HepG2 (cell line): Measurements from ENCODE around the gene CACNG4. TPM values are rescaled to one million over a fixed set of nuclear protein-coding genes. Genes with fewer than 3 reads are reported as not detected.

Experiments
- ARNTL ChIP-seq: sonication (generic); formaldehyde crosslinking; IDR thresholded peaks from 2 replicates; pipeline ENCODE4 v1.4.0; 2020; ENCODE audit warnings: mild to moderate bottlenecking, missing genetic modification reagents
- BHLHE40 ChIP-seq: IDR thresholded peaks from 2 replicates; pipeline ENCODE4 v1.6.1; 2011; ENCODE audit warnings: low read length, improper control_type of control experiment
- CBX5 ChIP-seq: sonication (generic); formaldehyde crosslinking; IDR thresholded peaks from 2 replicates; pipeline ENCODE4 v1.4.0; 2020; ENCODE audit warnings: missing genetic modification reagents, borderline replicate concordance
- IKZF4 ChIP-seq: sonication (generic); formaldehyde crosslinking; IDR thresholded peaks from 2 replicates; pipeline ENCODE4 v1.5.1; 2020; ENCODE audit warnings: borderline replicate concordance, mild to moderate bottlenecking, low read depth, missing genetic modification reagents; ENCODE audit errors: not compliant biosample characterization
- NFKBIZ ChIP-seq: IDR thresholded peaks from 2 replicates; pipeline ENCODE4 v1.6.1; 2018; ENCODE audit warnings: missing genetic modification reagents, missing compliant biosample characterization
- NR1H2 ChIP-seq: sonication (generic); formaldehyde crosslinking; IDR thresholded peaks from 2 replicates; pipeline ENCODE4 v1.8.1; 2022; ENCODE audit warnings: low read depth, missing genetic modification reagents, borderline replicate concordance
- RBM39 ChIP-seq: fragments of 200-400 bp; formaldehyde crosslinking; IDR thresholded peaks from one replicate; pipeline ENCODE4 v1.6.1; 2018; ENCODE audit warnings: antibody characterized with exemption, mild to moderate bottlenecking, low read depth, low read length; ENCODE audit not compliant: poor library complexity, severe bottlenecking
- SSRP1 ChIP-seq: IDR thresholded peaks from 2 replicates; pipeline ENCODE4 v1.6.1; 2016; ENCODE audit warnings: control low read depth
- TBL1XR1 ChIP-seq: fragments of 150-350 bp; IDR thresholded peaks from 2 replicates; pipeline ENCODE4 v1.6.1; 2014; ENCODE audit warnings: borderline replicate concordance, low read length; ENCODE audit not compliant: partially characterized antibody
- ZNF234 ChIP-seq: sonication (generic); formaldehyde crosslinking; conservative IDR thresholded peaks from 2 replicates; pipeline ENCODE4 v1.5.1; 2020; ENCODE audit warnings: mild to moderate bottlenecking, missing genetic modification reagents
- ZNF253 ChIP-seq: sonication (generic); formaldehyde crosslinking; IDR thresholded peaks from 2 replicates; pipeline ENCODE4 v1.8.0; 2022; ENCODE audit warnings: mild to moderate bottlenecking, missing genetic modification reagents, borderline replicate concordance
- ZNF441 ChIP-seq: sonication (generic); formaldehyde crosslinking; IDR thresholded peaks from 2 replicates; pipeline ENCODE4 v1.7.0; 2021; ENCODE audit warnings: missing genetic modification reagents, borderline replicate concordance
- ZNF678 ChIP-seq: sonication (generic); formaldehyde crosslinking; IDR thresholded peaks from 2 replicates; pipeline ENCODE4 v1.4.0; 2020; ENCODE audit warnings: mild to moderate bottlenecking, missing genetic modification reagents
- ZNF773 ChIP-seq: sonication (generic); formaldehyde crosslinking; IDR thresholded peaks from 2 replicates; pipeline ENCODE4 v1.4.0; 2020; ENCODE audit warnings: missing genetic modification reagents, borderline replicate concordance
- polyA plus RNA-seq, 8 experiments: library from polyadenylated mRNA; depleted of rRNA in 3 of 8; stranded (reverse) in 7 of 8; unstranded in 1 of 8; fragments of >200 nt; fragmentation: Illumina TruSeq in 4 of 8; extraction: Trizol in 4 of 8; gene quantifications; 2 replicates each; pipeline versions ENCODE4 v1.2.1 to v1.2.3, GENCODE V29; 2011 to 2016; ENCODE audit warnings: low read depth in 4 of 8, missing spikeins in 1 of 8, mixed read lengths in 1 of 8; ENCODE audit not compliant: insufficient read depth in 1 of 8
- total RNA-seq, 5 experiments: library from RNA; depleted of rRNA; stranded (reverse); fragments of >200 nt; fragmentation: Illumina TruSeq; extraction: Trizol; gene quantifications; 2 replicates each; pipeline ENCODE4 v1.2.3, GENCODE V29; 2016; ENCODE audit warnings: low read depth in 1 of 5
- TF ChIP-seq, protein P1 (sequence below): sonication (generic); formaldehyde crosslinking; IDR thresholded peaks from 2 replicates; pipeline ENCODE4 v1.5.0; 2020; ENCODE audit warnings: mild to moderate bottlenecking, missing genetic modification reagents, borderline replicate concordance
- TF ChIP-seq, protein P2 (sequence below): sonication (generic); formaldehyde crosslinking; IDR thresholded peaks from 2 replicates; pipeline ENCODE4 v1.4.0; 2020; ENCODE audit warnings: missing genetic modification reagents
- TF ChIP-seq, protein P3 (sequence below), 2 experiments: fragments of 450-650 bp in 1 of 2; sonication (generic) in 1 of 2; formaldehyde crosslinking; IDR thresholded peaks; 2 replicates each; pipeline versions ENCODE4 v1.5.0 to v1.8.0; 2020 to 2022; ENCODE audit warnings: mild to moderate bottlenecking in 1 of 2, missing genetic modification reagents in 1 of 2
- TF ChIP-seq, protein P4 (sequence below): sonication (generic); formaldehyde crosslinking; IDR thresholded peaks from 2 replicates; pipeline ENCODE4 v1.8.0; 2022; ENCODE audit warnings: mild to moderate bottlenecking, missing genetic modification reagents; ENCODE audit not compliant: insufficient replicate concordance

The CACNG4 gene
- total and polyA plus RNA-seq, 2 of the 13 experiments (the other 11 are each of a cell fraction or from before 2014, with no cell fraction given): 0.09 TPM

DNA sequence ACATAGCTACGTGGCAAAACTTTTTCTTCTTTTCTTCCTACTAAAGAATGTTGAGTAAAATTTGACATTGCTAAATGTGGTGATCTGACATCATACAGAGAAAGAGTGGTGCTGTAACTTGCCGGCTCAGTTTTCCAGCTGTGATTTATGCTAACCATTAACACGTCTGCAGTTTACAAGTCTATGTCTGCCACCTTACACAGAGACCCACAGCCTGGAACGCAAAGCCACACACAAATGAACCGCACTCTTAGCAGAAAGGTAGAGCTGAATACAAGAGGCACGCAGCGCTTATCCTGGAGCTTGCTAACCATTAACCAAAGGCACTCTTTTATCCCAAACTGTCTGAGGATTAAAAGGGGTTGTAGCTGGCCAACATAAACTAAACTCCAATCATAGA is 111.8 kb downstream of the CACNG4 start (continued):
- TF ChIP-seq, protein P1, sequence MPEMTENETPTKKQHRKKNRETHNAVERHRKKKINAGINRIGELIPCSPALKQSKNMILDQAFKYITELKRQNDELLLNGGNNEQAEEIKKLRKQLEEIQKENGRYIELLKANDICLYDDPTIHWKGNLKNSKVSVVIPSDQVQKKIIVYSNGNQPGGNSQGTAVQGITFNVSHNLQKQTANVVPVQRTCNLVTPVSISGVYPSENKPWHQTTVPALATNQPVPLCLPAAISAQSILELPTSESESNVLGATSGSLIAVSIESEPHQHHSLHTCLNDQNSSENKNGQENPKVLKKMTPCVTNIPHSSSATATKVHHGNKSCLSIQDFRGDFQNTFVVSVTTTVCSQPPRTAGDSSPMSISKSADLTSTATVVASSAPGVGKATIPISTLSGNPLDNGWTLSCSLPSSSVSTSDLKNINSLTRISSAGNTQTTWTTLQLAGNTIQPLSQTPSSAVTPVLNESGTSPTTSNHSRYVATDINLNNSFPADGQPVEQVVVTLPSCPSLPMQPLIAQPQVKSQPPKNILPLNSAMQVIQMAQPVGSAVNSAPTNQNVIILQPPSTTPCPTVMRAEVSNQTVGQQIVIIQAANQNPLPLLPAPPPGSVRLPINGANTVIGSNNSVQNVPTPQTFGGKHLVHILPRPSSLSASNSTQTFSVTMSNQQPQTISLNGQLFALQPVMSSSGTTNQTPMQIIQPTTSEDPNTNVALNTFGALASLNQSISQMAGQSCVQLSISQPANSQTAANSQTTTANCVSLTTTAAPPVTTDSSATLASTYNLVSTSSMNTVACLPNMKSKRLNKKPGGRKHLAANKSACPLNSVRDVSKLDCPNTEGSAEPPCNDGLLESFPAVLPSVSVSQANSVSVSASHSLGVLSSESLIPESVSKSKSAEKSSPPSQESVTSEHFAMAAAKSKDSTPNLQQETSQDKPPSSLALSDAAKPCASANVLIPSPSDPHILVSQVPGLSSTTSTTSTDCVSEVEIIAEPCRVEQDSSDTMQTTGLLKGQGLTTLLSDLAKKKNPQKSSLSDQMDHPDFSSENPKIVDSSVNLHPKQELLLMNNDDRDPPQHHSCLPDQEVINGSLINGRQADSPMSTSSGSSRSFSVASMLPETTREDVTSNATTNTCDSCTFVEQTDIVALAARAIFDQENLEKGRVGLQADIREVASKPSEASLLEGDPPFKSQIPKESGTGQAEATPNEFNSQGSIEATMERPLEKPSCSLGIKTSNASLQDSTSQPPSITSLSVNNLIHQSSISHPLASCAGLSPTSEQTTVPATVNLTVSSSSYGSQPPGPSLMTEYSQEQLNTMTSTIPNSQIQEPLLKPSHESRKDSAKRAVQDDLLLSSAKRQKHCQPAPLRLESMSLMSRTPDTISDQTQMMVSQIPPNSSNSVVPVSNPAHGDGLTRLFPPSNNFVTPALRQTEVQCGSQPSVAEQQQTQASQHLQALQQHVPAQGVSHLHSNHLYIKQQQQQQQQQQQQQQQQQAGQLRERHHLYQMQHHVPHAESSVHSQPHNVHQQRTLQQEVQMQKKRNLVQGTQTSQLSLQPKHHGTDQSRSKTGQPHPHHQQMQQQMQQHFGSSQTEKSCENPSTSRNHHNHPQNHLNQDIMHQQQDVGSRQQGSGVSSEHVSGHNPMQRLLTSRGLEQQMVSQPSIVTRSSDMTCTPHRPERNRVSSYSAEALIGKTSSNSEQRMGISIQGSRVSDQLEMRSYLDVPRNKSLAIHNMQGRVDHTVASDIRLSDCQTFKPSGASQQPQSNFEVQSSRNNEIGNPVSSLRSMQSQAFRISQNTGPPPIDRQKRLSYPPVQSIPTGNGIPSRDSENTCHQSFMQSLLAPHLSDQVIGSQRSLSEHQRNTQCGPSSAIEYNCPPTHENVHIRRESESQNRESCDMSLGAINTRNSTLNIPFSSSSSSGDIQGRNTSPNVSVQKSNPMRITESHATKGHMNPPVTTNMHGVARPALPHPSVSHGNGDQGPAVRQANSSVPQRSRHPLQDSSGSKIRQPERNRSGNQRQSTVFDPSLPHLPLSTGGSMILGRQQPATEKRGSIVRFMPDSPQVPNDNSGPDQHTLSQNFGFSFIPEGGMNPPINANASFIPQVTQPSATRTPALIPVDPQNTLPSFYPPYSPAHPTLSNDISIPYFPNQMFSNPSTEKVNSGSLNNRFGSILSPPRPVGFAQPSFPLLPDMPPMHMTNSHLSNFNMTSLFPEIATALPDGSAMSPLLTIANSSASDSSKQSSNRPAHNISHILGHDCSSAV (CRISPR knock-in tag): no peak
- TF ChIP-seq, protein P2, sequence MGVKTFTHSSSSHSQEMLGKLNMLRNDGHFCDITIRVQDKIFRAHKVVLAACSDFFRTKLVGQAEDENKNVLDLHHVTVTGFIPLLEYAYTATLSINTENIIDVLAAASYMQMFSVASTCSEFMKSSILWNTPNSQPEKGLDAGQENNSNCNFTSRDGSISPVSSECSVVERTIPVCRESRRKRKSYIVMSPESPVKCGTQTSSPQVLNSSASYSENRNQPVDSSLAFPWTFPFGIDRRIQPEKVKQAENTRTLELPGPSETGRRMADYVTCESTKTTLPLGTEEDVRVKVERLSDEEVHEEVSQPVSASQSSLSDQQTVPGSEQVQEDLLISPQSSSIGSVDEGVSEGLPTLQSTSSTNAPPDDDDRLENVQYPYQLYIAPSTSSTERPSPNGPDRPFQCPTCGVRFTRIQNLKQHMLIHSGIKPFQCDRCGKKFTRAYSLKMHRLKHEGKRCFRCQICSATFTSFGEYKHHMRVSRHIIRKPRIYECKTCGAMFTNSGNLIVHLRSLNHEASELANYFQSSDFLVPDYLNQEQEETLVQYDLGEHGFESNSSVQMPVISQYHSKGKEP (CRISPR knock-in tag): no peak
- TF ChIP-seq BHLHE40 (no peak), ZNF441 (CRISPR knock-in tag) (no peak), RBM39 (no peak), ZNF678 (CRISPR knock-in tag) (no peak), CBX5 (CRISPR knock-in tag) (no peak), TBL1XR1 (no peak), NFKBIZ (CRISPR knock-in tag) (0 out of 2 replicates have a peak, but pooled peaks have one; percentile 46), ZNF234 (CRISPR knock-in tag) (no peak), ZNF253 (CRISPR knock-in tag) (no peak), IKZF4 (no peak), SSRP1 (CRISPR knock-in tag) (0 out of 2 replicates have a peak, but pooled peaks have one; percentile 70), NR1H2 (CRISPR knock-in tag) (no peak), ARNTL (CRISPR knock-in tag) (no peak), ZNF773 (no peak)
- TF ChIP-seq, protein P3, sequence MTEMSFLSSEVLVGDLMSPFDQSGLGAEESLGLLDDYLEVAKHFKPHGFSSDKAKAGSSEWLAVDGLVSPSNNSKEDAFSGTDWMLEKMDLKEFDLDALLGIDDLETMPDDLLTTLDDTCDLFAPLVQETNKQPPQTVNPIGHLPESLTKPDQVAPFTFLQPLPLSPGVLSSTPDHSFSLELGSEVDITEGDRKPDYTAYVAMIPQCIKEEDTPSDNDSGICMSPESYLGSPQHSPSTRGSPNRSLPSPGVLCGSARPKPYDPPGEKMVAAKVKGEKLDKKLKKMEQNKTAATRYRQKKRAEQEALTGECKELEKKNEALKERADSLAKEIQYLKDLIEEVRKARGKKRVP (CRISPR knock-in tag; IDR thresholded peaks at IDR 0.05): no peak
- TF ChIP-seq, protein P4, sequence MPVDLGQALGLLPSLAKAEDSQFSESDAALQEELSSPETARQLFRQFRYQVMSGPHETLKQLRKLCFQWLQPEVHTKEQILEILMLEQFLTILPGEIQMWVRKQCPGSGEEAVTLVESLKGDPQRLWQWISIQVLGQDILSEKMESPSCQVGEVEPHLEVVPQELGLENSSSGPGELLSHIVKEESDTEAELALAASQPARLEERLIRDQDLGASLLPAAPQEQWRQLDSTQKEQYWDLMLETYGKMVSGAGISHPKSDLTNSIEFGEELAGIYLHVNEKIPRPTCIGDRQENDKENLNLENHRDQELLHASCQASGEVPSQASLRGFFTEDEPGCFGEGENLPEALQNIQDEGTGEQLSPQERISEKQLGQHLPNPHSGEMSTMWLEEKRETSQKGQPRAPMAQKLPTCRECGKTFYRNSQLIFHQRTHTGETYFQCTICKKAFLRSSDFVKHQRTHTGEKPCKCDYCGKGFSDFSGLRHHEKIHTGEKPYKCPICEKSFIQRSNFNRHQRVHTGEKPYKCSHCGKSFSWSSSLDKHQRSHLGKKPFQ (CRISPR knock-in tag): no peak
